ENCODE data around the gene ATG7.
"Not testable (repeated sequence)": the region's sequence is repeated elsewhere in the genome, so short reads cannot be mapped to it uniquely, and the experiment has no call there.

- not testable (repeated sequence) for TF ChIP-seq CTCF (IDR thresholded peaks at IDR 0.05; ENCODE audit: insufficient read depth, low read length); POLR2AphosphoS5 (IDR thresholded peaks at IDR 0.05; ENCODE audit: low read depth); REST (IDR thresholded peaks at IDR 0.05; ENCODE audit: insufficient replicate concordance, low read depth)
These were observed 16.7 kb upstream of the ATG7 start for GRCh38 chr3:11255537-11255936.

All from HL-60 (cell line).